Embryonic facial prominence (tissue), 1 donor: ENCODE results near the gene RPRD2.
"Not testable (repeated sequence)": the region's sequence is repeated elsewhere in the genome, so short reads cannot be mapped to it uniquely, and the experiment has no call there.

Experiments
- DNase-seq: peaks from one replicate; pipeline ENCODE4 v3.0.0-alpha.2; 2016; ENCODE audit errors: extremely low spot score

The RPRD2 gene

GRCh38 chr1:150388241-150388640, 24.3 kb downstream of the RPRD2 start:
- DNase-seq: no peak

DNA sequence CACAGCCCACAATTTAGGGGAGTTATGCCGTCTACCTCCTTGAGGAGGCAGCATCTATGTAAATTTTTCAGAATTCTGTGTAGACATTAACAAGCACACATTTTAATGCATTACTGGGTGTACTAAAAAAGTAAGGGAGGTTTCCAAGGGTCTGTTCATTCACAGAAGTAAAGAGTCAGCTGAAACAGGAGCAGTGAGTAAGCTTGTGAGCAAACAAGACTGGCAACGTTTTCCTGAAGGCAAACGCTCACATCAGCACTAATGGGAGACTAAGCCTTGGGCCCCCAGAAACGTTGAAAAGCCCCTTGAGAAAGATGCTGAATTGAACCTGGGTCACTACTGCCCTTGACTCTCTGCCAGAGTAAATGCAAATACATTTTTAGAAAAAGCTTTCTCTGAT, 25.7 kb downstream of the RPRD2 start:
- no peak for DNase-seq

GRCh38 chr1:150392627-150393026, 28.7 kb downstream of the RPRD2 start:
- DNase-seq: no peak

DNA sequence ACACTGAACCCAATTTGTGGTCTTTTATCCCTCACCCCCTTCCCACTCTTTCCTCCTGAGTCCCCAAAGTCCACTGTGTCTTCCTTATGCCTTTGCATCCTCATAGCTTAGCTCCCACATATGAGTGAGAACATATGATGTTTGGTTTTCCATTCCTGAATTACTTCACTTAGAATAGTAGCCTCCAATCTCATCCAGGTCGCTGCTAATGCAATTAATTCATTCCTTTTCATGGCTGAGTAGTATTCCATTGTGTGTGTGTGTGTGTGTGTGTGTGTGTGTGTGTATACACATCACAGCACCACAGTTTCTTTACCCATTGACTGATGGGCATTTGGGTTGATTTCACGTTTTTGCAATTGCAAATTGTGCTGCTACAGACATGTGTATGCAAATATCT, 31.2 kb downstream of the RPRD2 start:
- DNase-seq: not testable (repeated sequence)

DNA sequence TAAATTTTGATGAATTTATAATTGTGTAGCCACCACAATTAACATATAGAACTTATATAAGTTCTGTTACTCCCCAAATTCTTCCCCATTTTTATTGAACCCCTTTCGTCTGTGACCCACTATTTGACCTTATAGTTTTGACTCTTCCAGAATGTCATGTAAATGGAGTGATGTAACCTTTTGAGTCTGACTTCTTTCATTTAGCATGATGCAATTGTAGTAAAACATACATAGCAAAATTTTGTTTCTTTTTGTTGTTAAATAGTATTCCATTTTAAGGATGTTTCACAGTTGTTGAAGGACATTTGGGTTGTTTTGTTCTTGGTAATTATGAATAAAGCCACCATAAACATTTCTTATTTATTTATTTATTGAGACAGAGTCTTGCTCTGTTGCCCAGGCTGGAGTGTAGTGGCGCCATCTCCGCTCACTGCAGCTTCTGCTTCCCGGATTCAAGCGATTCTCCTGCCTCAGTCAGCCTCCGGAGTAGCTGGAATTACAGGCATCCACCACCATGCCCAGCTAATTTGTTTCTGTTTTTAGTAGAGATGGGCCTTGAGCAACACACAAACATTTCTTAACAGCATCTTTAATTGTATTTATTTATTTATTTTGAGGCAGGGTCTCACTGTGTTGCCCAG, 33.6 kb downstream of the RPRD2 start:
- no peak for DNase-seq

DNA sequence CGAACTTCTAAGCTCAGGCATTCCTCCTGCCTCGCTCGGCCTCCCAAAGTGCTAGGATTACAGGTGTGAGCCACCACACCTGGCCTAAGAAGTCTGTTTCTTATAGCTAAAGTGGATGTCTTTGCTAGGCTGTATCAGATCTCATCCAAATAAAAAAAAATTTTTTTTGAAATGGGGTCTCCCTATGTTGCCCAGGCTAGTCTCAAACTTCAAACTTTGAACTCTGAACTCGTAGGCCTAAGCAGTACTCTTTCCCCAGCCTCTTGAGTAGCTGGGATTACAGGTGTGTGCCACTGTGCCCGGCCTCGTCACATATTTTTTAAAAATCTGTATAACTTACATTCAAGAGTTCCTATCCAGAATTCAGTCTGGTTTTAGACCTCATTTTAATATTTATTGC, 40.5 kb downstream of the RPRD2 start:
- no peak for DNase-seq

DNA sequence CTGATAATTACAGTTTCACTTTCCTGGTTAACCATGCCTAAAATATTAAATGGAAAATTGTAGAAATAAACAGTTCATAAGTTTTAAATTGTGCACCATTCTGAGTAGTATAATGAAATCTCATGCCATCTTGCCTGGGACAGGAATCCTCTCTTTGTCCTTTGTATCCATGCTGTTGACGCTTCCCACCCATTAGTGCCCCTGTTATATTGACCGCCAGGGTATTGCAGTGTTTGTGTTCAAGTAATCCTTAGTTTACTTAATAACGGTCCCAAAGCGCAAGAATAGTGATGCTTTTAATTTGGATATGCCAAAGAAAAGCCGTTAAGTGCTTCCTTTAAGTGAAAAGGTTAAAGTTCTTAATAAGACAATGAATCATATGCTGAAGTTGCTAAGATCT, 41.7 kb downstream of the RPRD2 start:
- DNase-seq: no peak

- no peak for DNase-seq
Observed at GRCh38 chr1:150406483-150406882, 42.5 kb downstream of the RPRD2 start.

GRCh38 chr1:150407330-150407729, 43.4 kb downstream of the RPRD2 start:
- no peak for DNase-seq

DNA sequence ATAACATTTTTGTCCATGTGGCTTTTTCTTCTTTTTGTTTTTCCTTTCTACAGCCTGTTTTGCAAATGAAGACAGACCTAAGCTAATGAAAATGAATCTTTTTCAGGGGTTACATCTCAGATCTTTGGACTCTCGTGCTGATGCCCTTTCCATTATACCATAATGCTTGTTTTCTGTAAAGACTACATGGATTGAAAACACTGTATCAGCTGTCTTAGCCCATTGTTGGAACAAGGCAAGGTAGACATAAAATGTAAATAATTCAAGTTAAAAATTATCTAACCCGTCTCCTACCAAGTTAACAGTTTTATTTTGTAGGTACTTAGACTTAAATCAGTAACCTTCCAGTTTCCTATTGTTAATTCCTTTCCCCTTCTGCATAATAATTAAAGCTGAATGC, 44.9 kb downstream of the RPRD2 start:
- no peak for DNase-seq

DNA sequence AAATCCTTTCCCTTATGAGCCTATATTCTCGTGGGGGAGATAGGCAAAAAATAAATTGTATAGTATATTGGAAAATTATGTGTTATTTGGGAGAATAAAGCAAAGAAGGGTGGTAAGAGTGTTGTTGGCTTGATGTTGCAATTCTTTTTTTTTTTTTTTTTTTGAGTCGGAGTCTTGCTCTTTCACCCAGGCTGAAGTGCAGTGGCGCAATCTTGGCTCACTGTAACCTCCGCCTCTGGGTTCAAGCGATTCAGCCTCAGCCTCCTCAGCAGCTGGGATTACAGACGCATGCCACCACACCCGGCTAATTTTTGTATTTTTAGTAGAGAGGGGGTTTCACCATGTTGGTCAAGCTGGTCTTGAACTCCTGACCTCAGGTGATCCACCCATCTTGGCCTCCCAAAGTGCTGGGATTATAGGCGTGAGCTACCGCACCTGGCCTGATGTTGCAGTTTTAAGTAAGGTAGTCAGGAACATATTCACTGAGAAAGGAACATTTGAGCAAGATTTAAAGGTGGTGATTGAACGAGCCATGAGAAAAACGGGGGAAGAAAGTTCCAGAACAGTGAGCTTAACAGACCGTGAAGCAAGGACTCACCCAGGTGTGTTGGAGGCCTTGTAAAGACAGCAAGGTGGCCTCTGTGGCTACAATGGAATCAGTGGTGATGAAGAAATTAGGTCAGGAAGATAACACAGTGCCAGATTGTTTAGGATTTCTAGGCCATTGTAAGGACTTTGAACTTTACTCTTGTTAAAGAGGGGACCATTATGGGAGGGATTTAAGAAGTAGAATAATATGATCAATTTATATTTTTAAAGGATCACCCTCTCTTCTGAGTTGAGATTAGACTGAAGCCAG, 45.8 kb downstream of the RPRD2 start:
- DNase-seq: no peak

- no peak for DNase-seq
Observed at GRCh38 chr1:150410582-150411101, 46.7 kb downstream of the RPRD2 start.

DNA sequence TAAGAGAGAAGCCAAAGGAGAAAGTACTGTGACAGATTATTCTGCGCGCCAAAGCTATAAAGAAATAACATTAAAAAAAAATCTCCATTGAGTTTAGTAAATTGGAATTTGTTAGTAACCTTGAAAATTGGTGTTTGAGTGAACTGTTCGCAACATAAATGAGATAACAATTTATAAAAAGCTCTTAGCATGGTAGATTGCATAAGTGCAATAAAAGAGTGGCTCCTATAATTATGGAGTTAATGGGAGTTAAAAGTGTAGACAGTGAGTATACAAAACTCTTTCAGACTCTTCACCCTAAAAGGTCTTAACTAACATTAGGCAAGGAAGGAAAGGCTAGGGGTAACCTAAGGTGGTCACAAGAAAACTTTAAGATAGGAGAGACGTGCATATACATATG, 50.6 kb downstream of the RPRD2 start:
- no peak for DNase-seq

DNA sequence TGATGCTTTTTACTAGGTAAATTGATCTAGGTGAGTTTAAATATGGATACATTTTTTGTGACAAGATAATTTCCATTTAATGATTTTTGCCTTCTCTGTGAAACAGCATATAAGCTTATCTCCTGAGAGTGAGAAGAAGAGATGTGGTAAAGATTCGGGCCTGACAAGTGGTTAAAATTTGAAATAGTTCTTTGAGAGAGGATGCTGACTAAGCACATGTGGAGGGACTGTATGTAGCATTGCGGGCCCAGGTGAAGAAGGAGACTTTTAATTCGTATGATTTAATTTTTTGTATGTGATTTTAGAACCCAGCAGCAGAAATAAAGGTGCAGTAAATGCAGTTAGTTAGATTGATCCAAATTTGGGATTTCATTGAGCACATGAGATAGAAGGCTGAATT, 51.9 kb downstream of the RPRD2 start:
- DNase-seq: no peak

GRCh38 chr1:150420560-150421265, 56.8 kb downstream of the RPRD2 start:
- DNase-seq: no peak

DNA sequence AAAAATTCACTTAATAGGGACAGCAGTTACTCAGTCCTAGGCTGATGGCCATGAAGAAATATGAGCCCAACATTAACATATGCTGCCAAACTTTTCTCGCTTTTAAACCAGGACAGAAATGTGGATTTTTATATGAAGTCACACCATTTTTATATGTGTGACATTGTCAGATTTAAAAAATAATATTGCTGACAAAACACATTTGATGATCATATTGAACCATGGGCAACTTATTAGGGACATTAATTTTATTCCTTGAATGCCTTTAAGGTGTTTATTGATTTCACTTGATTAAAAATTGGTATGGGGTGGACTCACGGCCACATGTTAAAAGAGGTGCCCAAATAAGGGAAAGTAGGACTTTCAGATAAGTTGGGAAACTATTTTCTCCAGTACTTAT, 58.6 kb downstream of the RPRD2 start:
- no peak for DNase-seq

DNA sequence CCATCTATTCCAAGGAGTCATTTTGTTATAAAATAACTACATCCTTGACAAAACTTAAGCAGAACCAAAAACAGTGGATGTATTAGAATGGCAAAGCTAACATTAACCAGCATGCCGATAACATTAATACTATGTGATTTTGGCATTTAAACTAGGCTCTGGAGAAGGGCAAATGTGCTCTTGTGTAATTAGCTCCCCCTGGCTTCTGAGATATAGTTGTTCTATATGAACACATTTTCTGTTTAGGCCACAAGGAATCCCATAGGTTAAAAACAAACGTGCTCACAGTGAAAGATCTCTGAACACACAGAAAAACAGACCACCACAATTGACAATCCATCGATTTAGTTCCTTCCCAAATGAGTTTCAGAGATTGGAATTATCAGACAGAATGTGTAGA, 65.9 kb downstream of the RPRD2 start:
- no peak for DNase-seq

DNA sequence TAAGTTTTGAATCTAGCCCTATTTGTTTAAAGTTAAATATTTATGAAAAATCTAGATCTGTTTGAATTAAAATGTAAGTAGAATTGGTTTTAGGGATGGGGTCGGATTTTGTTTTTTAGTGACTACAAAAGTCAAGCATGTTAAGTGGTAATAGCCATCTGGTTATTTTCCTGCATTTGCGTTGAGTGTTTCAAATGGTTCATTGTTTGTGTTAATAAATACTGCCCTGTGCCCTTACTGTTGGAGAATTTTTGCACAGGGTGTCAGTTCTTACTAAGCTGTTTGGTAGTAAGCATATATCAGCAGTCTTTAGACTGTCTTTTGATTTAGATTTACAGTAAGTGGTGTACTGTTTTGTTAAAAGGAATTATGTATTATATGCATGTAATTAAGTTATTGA, 77.2 kb downstream of the RPRD2 start:
- DNase-seq: no peak

GRCh38 chr1:150444232-150444631, 80.3 kb downstream of the RPRD2 start:
- DNase-seq: no peak

DNA sequence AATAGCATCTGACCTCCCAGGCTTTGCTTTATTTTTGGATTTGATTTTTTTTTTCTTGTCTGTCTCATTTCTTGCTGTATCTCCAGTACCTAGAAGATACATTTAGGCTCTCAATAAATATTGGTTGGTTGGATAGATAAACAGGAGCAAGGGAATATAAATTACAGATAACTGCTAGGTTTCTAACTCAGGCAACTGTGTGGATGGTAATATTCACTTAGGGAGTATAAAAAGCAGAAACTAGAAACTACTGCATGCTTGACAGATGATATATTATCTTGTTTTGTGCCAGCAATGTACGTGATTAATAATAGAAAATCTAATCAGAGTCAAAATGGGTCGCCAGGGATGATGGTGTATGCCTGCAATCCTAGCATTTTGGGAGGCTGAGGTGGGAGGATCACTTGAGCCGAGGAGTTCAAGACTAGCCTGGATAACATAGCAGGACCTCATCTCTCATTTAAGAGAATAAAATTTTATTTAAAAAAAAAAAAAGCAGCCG, 92.2 kb downstream of the RPRD2 start:
- no peak for DNase-seq

GRCh38 chr1:150464422-150464826, 100.5 kb downstream of the RPRD2 start:
- DNase-seq: no peak

GRCh38 chr1:150466964-150467363, 103.0 kb downstream of the RPRD2 start:
- DNase-seq: no peak
